Sigmoid colon (tissue), 4 donors: ENCODE results near the gene ATP11B.

Experiments
- EP300 ChIP-seq, 4 donors: sonication (generic); formaldehyde crosslinking; IDR thresholded peaks; one replicate each; pipeline ENCODE4 v1.6.1; 2017; ENCODE audit warnings: antibody characterized with exemption in 4 of 4
- TF ChIP-seq, protein P1 (sequence below), 4 experiments: fragments of 450-650 bp in 3 of 4; fragments of 200-600 bp in 1 of 4; IDR thresholded peaks; one replicate each; pipeline ENCODE4 v1.5.1; 2016 to 2019; ENCODE audit warnings: antibody characterized with exemption in 4 of 4, mild to moderate bottlenecking in 3 of 4, moderate library complexity in 2 of 4

DNA sequence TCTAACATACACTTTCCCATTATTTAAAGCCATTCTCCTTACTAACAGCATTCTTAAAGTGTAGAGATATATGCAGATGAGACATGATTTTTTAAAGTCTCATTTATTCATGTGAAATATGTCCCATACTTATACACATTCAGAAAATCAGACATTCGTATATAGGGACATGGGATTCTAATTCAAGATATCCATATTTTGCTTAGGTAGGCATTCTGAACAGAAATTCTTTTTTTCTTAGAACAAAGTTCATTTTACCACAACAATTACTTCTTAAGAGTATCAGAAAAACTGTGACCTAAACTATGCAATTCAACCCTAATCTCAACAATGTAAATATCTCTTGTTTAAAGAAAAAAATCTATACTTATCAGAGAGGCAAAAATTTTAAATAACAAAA, 170.9 kb downstream of the ATP11B start:
- TF ChIP-seq, protein P1, sequence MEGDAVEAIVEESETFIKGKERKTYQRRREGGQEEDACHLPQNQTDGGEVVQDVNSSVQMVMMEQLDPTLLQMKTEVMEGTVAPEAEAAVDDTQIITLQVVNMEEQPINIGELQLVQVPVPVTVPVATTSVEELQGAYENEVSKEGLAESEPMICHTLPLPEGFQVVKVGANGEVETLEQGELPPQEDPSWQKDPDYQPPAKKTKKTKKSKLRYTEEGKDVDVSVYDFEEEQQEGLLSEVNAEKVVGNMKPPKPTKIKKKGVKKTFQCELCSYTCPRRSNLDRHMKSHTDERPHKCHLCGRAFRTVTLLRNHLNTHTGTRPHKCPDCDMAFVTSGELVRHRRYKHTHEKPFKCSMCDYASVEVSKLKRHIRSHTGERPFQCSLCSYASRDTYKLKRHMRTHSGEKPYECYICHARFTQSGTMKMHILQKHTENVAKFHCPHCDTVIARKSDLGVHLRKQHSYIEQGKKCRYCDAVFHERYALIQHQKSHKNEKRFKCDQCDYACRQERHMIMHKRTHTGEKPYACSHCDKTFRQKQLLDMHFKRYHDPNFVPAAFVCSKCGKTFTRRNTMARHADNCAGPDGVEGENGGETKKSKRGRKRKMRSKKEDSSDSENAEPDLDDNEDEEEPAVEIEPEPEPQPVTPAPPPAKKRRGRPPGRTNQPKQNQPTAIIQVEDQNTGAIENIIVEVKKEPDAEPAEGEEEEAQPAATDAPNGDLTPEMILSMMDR (IDR thresholded peaks at IDR 0.05): no peak
- no peak for TF ChIP-seq EP300 (IDR thresholded peaks at IDR 0.05)
